Effector memory CD4-positive, alpha-beta T cell (primary cell): ENCODE measurements around the gene JKAMP.
"Not testable (repeated sequence)": the region's sequence is repeated elsewhere in the genome, so short reads cannot be mapped to it uniquely, and the experiment has no call there.

Experiments used
- DNase-seq, 3 donors: peaks; one replicate each; pipeline ENCODE4 v3.0.0-alpha.2; 2020
- H3K27ac ChIP-seq: 2 replicates; pipeline ENCODE4 v1.7.0; 2013; ENCODE audit warnings: mild to moderate bottlenecking, low read length, moderate library complexity; ENCODE audit not compliant: insufficient read depth, poor library complexity, severe bottlenecking
- H3K27me3 ChIP-seq: replicated peaks from 2 replicates; pipeline ENCODE4 v1.7.0; 2013; ENCODE audit warnings: mild to moderate bottlenecking, low read length; ENCODE audit not compliant: insufficient read depth, control insufficient read depth, poor library complexity, severe bottlenecking
- H3K36me3 ChIP-seq: 2 replicates; pipeline ENCODE4 v1.7.0; 2013; ENCODE audit warnings: mild to moderate bottlenecking, low read length, moderate library complexity; ENCODE audit not compliant: control insufficient read depth, insufficient read depth
- H3K4me1 ChIP-seq: 2 replicates; pipeline ENCODE4 v1.7.0; 2013; ENCODE audit warnings: low read length, mild to moderate bottlenecking; ENCODE audit not compliant: control insufficient read depth, insufficient read depth, poor library complexity, severe bottlenecking
- H3K4me3 ChIP-seq: 2 replicates; pipeline ENCODE4 v1.7.0; 2013; ENCODE audit warnings: low read length, low read depth, mild to moderate bottlenecking; ENCODE audit not compliant: insufficient read depth, poor library complexity, severe bottlenecking
- H3K9me3 ChIP-seq: 2 replicates; pipeline ENCODE4 v1.7.0; 2013; ENCODE audit warnings: mild to moderate bottlenecking, low read length, moderate library complexity; ENCODE audit not compliant: control insufficient read depth
- total RNA-seq, 3 donors: gene quantifications; one replicate each; lab custom pipeline; 2026; lab: John Stamatoyannopoulos, UW

Gene JKAMP
- total RNA-seq = 13.6 to 15.7 (median 15.7) reads per million in 3 donors

GRCh38 chr14:59483819-59484638 lies at the start of gene JKAMP, which contains the start of gene L3HYPDH:
Gene JKAMP, plus strand, starts transcription at chr14:59484517. Its CDS starts 73 bp downstream, at chr14:59484590.
Gene L3HYPDH, minus strand, starts transcription at chr14:59484408. Its CDS starts 92 bp downstream, at chr14:59484316.
- Histone ChIP-seq H3K4me3 (peak within 1 kb of the TSS; percentile 99), H3K27ac (peak within 1 kb of the TSS; percentile 80), H3K4me1 (peaks cover 21% of the 10 kb centered on the region), H3K9me3 (no peaks in the 10 kb centered on the region), H3K36me3 (peaks cover 9% of the 10 kb centered on the region), H3K27me3 (no peaks in the 10 kb centered on the region)
- peak; percentile 90 to 95 (median 92) for DNase-seq

GRCh38 chr14:59435101-59435500 lies 49.2 kb upstream of the JKAMP start:
- no peaks in the 10 kb centered on the region for H3K36me3 ChIP-seq
- no peaks in the 10 kb centered on the region for H3K4me1 ChIP-seq
- H3K27me3 ChIP-seq = no peaks in the 10 kb centered on the region
- no peak overlapping the region for H3K4me3 ChIP-seq
- H3K27ac ChIP-seq = no peak overlapping the region
- DNase-seq = no peak
- H3K9me3 ChIP-seq = no peaks in the 10 kb centered on the region

GRCh38 chr14:59435987-59436386 lies 48.3 kb upstream of the JKAMP start:
- Histone ChIP-seq H3K27me3 (no peaks in the 10 kb centered on the region), H3K4me1 (no peaks in the 10 kb centered on the region), H3K9me3 (no peaks in the 10 kb centered on the region), H3K27ac (no peak overlapping the region), H3K4me3 (no peak overlapping the region), H3K36me3 (no peaks in the 10 kb centered on the region)
- DNase-seq = no peak

- Histone ChIP-seq H3K36me3 (no peaks in the 10 kb centered on the region), H3K9me3 (no peaks in the 10 kb centered on the region), H3K27me3 (no peaks in the 10 kb centered on the region), H3K4me3 (no peak overlapping the region), H3K27ac (no peak overlapping the region), H3K4me1 (no peaks in the 10 kb centered on the region)
- DNase-seq = no peak
Observed at GRCh38 chr14:59438195-59438647, 46.1 kb upstream of the JKAMP start.

GRCh38 chr14:59439256-59439965 lies 44.9 kb upstream of the JKAMP start:
- H3K9me3 ChIP-seq = no peaks in the 10 kb centered on the region
- DNase-seq = no peak
- no peaks in the 10 kb centered on the region for H3K36me3 ChIP-seq
- H3K4me3 ChIP-seq = no peak overlapping the region
- no peaks in the 10 kb centered on the region for H3K27me3 ChIP-seq
- no peak overlapping the region for H3K27ac ChIP-seq
- H3K4me1 ChIP-seq = no peaks in the 10 kb centered on the region

GRCh38 chr14:59448673-59449072 lies 35.6 kb upstream of the JKAMP start:
- H3K9me3 ChIP-seq, H3K4me1 ChIP-seq, H3K27me3 ChIP-seq, DNase-seq, H3K27ac ChIP-seq, H3K4me3 ChIP-seq, H3K36me3 ChIP-seq: not testable (repeated sequence)

GRCh38 chr14:59450716-59451115 lies 33.6 kb upstream of the JKAMP start:
- Histone ChIP-seq H3K4me3 (no peak overlapping the region), H3K4me1 (no peaks in the 10 kb centered on the region), H3K27me3 (no peaks in the 10 kb centered on the region), H3K36me3 (no peaks in the 10 kb centered on the region), H3K9me3 (no peaks in the 10 kb centered on the region), H3K27ac (no peak overlapping the region)
- DNase-seq = no peak

GRCh38 chr14:59451849-59452248 lies 32.5 kb upstream of the JKAMP start:
- Histone ChIP-seq H3K4me3 (no peak overlapping the region), H3K36me3 (no peaks in the 10 kb centered on the region), H3K4me1 (no peaks in the 10 kb centered on the region), H3K27ac (no peak overlapping the region), H3K9me3 (no peaks in the 10 kb centered on the region), H3K27me3 (no peaks in the 10 kb centered on the region)
- DNase-seq = no peak

GRCh38 chr14:59454139-59454538 lies 30.2 kb upstream of the JKAMP start:
- Histone ChIP-seq H3K4me3 (no peak overlapping the region), H3K4me1 (no peaks in the 10 kb centered on the region), H3K36me3 (no peaks in the 10 kb centered on the region), H3K27me3 (no peaks in the 10 kb centered on the region), H3K9me3 (no peaks in the 10 kb centered on the region), H3K27ac (no peak overlapping the region)
- DNase-seq = no peak

GRCh38 chr14:59455411-59455810 lies 28.9 kb upstream of the JKAMP start:
- Histone ChIP-seq H3K36me3 (no peaks in the 10 kb centered on the region), H3K4me1 (no peaks in the 10 kb centered on the region), H3K27me3 (no peaks in the 10 kb centered on the region), H3K9me3 (no peaks in the 10 kb centered on the region), H3K4me3 (no peak overlapping the region), H3K27ac (no peak overlapping the region)
- no peak for DNase-seq
